SK-N-SH treated with all-trans-retinoic acid at 6 μM for 48 hours (cell line): ENCODE data around the gene FPGS.

ENCODE experiments used
- ATAC-seq: fragments of 200-7000 bp; cut with Tn5 transposase; 3 replicates; pipeline ENCODE4 v1.9.1; 2020; ENCODE audit warnings: mild to moderate bottlenecking, moderate library complexity
- ARNTL ChIP-seq: fragments of 450-650 bp; formaldehyde crosslinking; IDR thresholded peaks from 2 replicates; pipeline ENCODE4 v1.5.0; 2020; ENCODE audit warnings: low read depth, mild to moderate bottlenecking, moderate library complexity, borderline replicate concordance
- BACH2 ChIP-seq: fragments of 250-450 bp; sonication (Bioruptor Pico); IDR thresholded peaks from 2 replicates; pipeline ENCODE4 v1.9.0; 2021; ENCODE audit warnings: mild to moderate bottlenecking, borderline replicate concordance
- CREB5 ChIP-seq: fragments of 250-450 bp; sonication (Bioruptor Pico); IDR thresholded peaks from 2 replicates; pipeline ENCODE4 v1.5.1; 2020; ENCODE audit warnings: low read depth, mild to moderate bottlenecking, moderate library complexity
- CSRNP3 ChIP-seq: fragments of 250-450 bp; sonication (Bioruptor Pico); IDR thresholded peaks from 2 replicates; pipeline ENCODE4 v1.5.1; 2021; ENCODE audit warnings: mild to moderate bottlenecking, moderate library complexity
- ESRRG ChIP-seq: fragments of 250-450 bp; sonication (Bioruptor Pico); IDR thresholded peaks from 2 replicates; pipeline ENCODE4 v1.6.1; 2021; ENCODE audit warnings: mild to moderate bottlenecking
- GLIS3 ChIP-seq: fragments of 250-450 bp; sonication (Bioruptor Pico); IDR thresholded peaks from 2 replicates; pipeline ENCODE4 v1.5.0; 2020; ENCODE audit warnings: mild to moderate bottlenecking, moderate library complexity
- ISL1 ChIP-seq: fragments of 250-450 bp; sonication (Bioruptor Pico); IDR thresholded peaks from 2 replicates; pipeline ENCODE4 v2.1.2; 2022; ENCODE audit warnings: mild to moderate bottlenecking, moderate library complexity
- OSR1 ChIP-seq: fragments of 250-450 bp; sonication (Bioruptor Pico); IDR thresholded peaks from 2 replicates; pipeline ENCODE4 v1.8.0; 2022; ENCODE audit warnings: moderate library complexity, mild to moderate bottlenecking, inconsistent platforms
- PATZ1 ChIP-seq: fragments of 250-450 bp; sonication (Bioruptor Pico); IDR thresholded peaks from 2 replicates; pipeline ENCODE4 v1.8.0; 2020; ENCODE audit warnings: mild to moderate bottlenecking, moderate library complexity, borderline replicate concordance
- POU6F1 ChIP-seq: fragments of 250-450 bp; sonication (Bioruptor Pico); IDR thresholded peaks from 2 replicates; pipeline ENCODE4 v1.8.0; 2021; ENCODE audit warnings: low read depth, mild to moderate bottlenecking, moderate library complexity, borderline replicate concordance
- PPARA ChIP-seq: fragments of 250-450 bp; sonication (Bioruptor Pico); IDR thresholded peaks from 2 replicates; pipeline ENCODE4 v1.5.0; 2020; ENCODE audit warnings: mild to moderate bottlenecking, borderline replicate concordance
- RARB ChIP-seq: fragments of 250-450 bp; sonication (Bioruptor Pico); IDR thresholded peaks from 2 replicates; pipeline ENCODE4 v1.8.0; 2021; ENCODE audit warnings: mild to moderate bottlenecking, moderate library complexity
- SNAI2 ChIP-seq: fragments of 250-450 bp; sonication (Bioruptor Pico); IDR thresholded peaks from 2 replicates; pipeline ENCODE4 v1.5.0; 2020; ENCODE audit warnings: mild to moderate bottlenecking, moderate library complexity
- TCF4 ChIP-seq: fragments of 250-450 bp; sonication (Bioruptor Pico); IDR thresholded peaks from 2 replicates; pipeline ENCODE4 v1.8.0; 2021; ENCODE audit warnings: mild to moderate bottlenecking, moderate library complexity, borderline replicate concordance
- TOX ChIP-seq: fragments of 250-450 bp; sonication (Bioruptor Pico); IDR thresholded peaks from 2 replicates; pipeline ENCODE4 v1.8.0; 2021; ENCODE audit warnings: mild to moderate bottlenecking, moderate library complexity, borderline replicate concordance
- ZFP3 ChIP-seq: fragments of 250-450 bp; sonication (Bioruptor Pico); IDR thresholded peaks from 2 replicates; pipeline ENCODE4 v1.5.0; 2020; ENCODE audit warnings: mild to moderate bottlenecking, moderate library complexity
- ZFP30 ChIP-seq: fragments of 450-650 bp; formaldehyde crosslinking; IDR thresholded peaks from 2 replicates; pipeline ENCODE4 v1.5.0; 2022; ENCODE audit warnings: mild to moderate bottlenecking, moderate library complexity
- ZNF70 ChIP-seq: fragments of 450-650 bp; formaldehyde crosslinking; IDR thresholded peaks from 2 replicates; pipeline ENCODE4 v1.5.0; 2020; ENCODE audit warnings: mild to moderate bottlenecking, moderate library complexity
- ZNF8 ChIP-seq: fragments of 450-650 bp; formaldehyde crosslinking; IDR thresholded peaks from 2 replicates; pipeline ENCODE4 v1.5.0; 2020; ENCODE audit warnings: mild to moderate bottlenecking, moderate library complexity

Gene FPGS

GRCh38 chr9:127829205-127829906 lies 26.7 kb downstream of the FPGS start:
- no peak for ATAC-seq
- TF ChIP-seq ARNTL: no peak
- TF ChIP-seq SNAI2: no peak
- TF ChIP-seq ZNF70 (CRISPR knock-in tag): no peak
- TF ChIP-seq TOX (CRISPR knock-in tag): no peak
- TF ChIP-seq CREB5 (CRISPR knock-in tag): no peak
- TF ChIP-seq ZNF8 (CRISPR knock-in tag): no peak

- no peak for TF ChIP-seq BACH2 (CRISPR knock-in tag)
- no peak for TF ChIP-seq PATZ1 (CRISPR knock-in tag)
- no peak for TF ChIP-seq TCF4 (CRISPR knock-in tag)
- TF ChIP-seq CREB5 (CRISPR knock-in tag): no peak
- TF ChIP-seq TOX (CRISPR knock-in tag): no peak
- TF ChIP-seq PPARA (CRISPR knock-in tag): no peak
- TF ChIP-seq OSR1 (CRISPR knock-in tag): no peak
- TF ChIP-seq CSRNP3 (CRISPR knock-in tag): no peak
- no peak for TF ChIP-seq ZFP3
- TF ChIP-seq ESRRG: no peak
- no peak for TF ChIP-seq GLIS3 (CRISPR knock-in tag)
- ATAC-seq: no peak
Measured at GRCh38 chr9:127832248-127832647, 29.6 kb downstream of the FPGS start.

GRCh38 chr9:127833555-127833954 lies 30.9 kb downstream of the FPGS start:
- TF ChIP-seq POU6F1 (CRISPR knock-in tag): no peak
- TF ChIP-seq GLIS3 (CRISPR knock-in tag): no peak
- TF ChIP-seq CSRNP3 (CRISPR knock-in tag): no peak
- TF ChIP-seq ISL1 (CRISPR knock-in tag): no peak
- no peak for TF ChIP-seq OSR1 (CRISPR knock-in tag)
- no peak for TF ChIP-seq ZFP3
- TF ChIP-seq RARB (CRISPR knock-in tag): no peak
- TF ChIP-seq ARNTL: no peak
- TF ChIP-seq ZFP30: no peak
- no peak for ATAC-seq
